Body of pancreas (tissue), 4 donors: ENCODE results near the gene FGR.

Experiments
- CTCF ChIP-seq, 7 experiments: fragments of 450-650 bp in 4 of 7; fragments of 200-600 bp in 3 of 7; sonication (generic) in 3 of 7; IDR thresholded peaks; one replicate each; pipeline ENCODE4 v1.5.1; 2016 to 2019; ENCODE audit warnings: antibody characterized with exemption in 7 of 7
- POLR2A ChIP-seq, 3 donors: fragments of 450-650 bp; IDR thresholded peaks; one replicate each; pipeline ENCODE4 v1.6.1; 2016; ENCODE audit warnings: antibody characterized with exemption in 3 of 3, mild to moderate bottlenecking in 2 of 3

GRCh38 chr1:27682351-27682944 lies 47.5 kb upstream of the FGR start:
- TF ChIP-seq CTCF (IDR thresholded peaks at IDR 0.05) (no peak), POLR2A (IDR thresholded peaks at IDR 0.05) (no peak)
